K562 (cell line): ENCODE results near the gene ZXDB. TPM values are rescaled to one million over a fixed set of nuclear protein-coding genes. Genes with fewer than 3 reads are reported as not detected.

Experiments
- ATAC-seq: fragments of 200-7000 bp; cut with Tn5 transposase; 3 replicates; pipeline ENCODE4 v1.9.1; 2020; ENCODE audit warnings: moderate library complexity
- BruUV-seq: library from RNA; stranded (reverse); fragments of 400-500 nt; replicated peaks from 2 replicates; lab custom pipeline; 2021; lab: Mats Ljungman, UMichigan
- CTCF ChIA-PET: fragments of 300-600 bp; formaldehyde crosslinking; extraction: SDS; loops from one replicate; lab custom pipeline; 2021; ENCODE audit warnings: low intra/inter-chr PET ratio; lab: Yijun Ruan, JAX
- POLR2A ChIA-PET: fragments of 300-600, 350-650 bp; sonication (Branson Sonifier 250); formaldehyde crosslinking; extraction: SDS; loops from one replicate; lab custom pipeline; 2021; ENCODE audit warnings: antibody characterized with exemption, inconsistent platforms; lab: Yijun Ruan, JAX
- DNase-seq, 4 experiments: peaks; one replicate each; pipeline versions ENCODE4 v3.0.0 to v3.0.0-alpha.2; 2011 to 2018; ENCODE audit warnings: low spot score in 3 of 4, mixed read lengths in 3 of 4; ENCODE audit errors: extremely low read depth in 1 of 4
- FAIRE-seq: peaks from 2 replicates; lab custom pipeline; 2011; peaks lifted over from hg19 to GRCh38; lab: Jason Lieb, UNC
- H2AFZ ChIP-seq: 2 replicates; pipeline ENCODE4 v1.6.0; 2011; ENCODE audit warnings: low read depth, low read length, control low read depth, inconsistent platforms
- H3K27ac ChIP-seq: fragments of 200-600 bp; 3 replicates; pipeline ENCODE4 v1.8.0; 2011; ENCODE audit warnings: low read depth, mild to moderate bottlenecking, control low read depth, inconsistent platforms, low read length, moderate library complexity, mixed read lengths; ENCODE audit errors: extremely low read depth
- H3K27me3 ChIP-seq, 2 experiments: fragments of 300-600 bp in 1 of 2; 2 replicates in 1 of 2; 3 replicates in 1 of 2; pipeline versions ENCODE4 v1.6.0 to v1.8.0; 2011; ENCODE audit warnings: inconsistent platforms in 2 of 2, low read length in 2 of 2, mild to moderate bottlenecking in 1 of 2, mixed read lengths in 1 of 2, moderate library complexity in 1 of 2; ENCODE audit not compliant: control insufficient read depth in 2 of 2, insufficient read depth in 2 of 2
- H3K36me3 ChIP-seq: fragments of 300-600 bp; 3 replicates; pipeline ENCODE4 v1.8.0; 2011; ENCODE audit warnings: mild to moderate bottlenecking, low read length, inconsistent platforms; ENCODE audit not compliant: control insufficient read depth, insufficient read depth
- H3K4me1 ChIP-seq, 2 experiments: fragments of 200-600 bp in 1 of 2; replicated peaks in 1 of 2; 2 replicates in 1 of 2; 3 replicates in 1 of 2; pipeline versions ENCODE4 v1.5.1 to v1.8.0; 2011; ENCODE audit warnings: inconsistent platforms in 2 of 2, low read length in 2 of 2, mild to moderate bottlenecking in 1 of 2, mixed read lengths in 1 of 2, moderate library complexity in 1 of 2; ENCODE audit not compliant: control insufficient read depth in 2 of 2, insufficient read depth in 2 of 2
- H3K4me2 ChIP-seq: 2 replicates; pipeline ENCODE4 v1.6.1; 2011; ENCODE audit warnings: low read length, control low read depth, inconsistent platforms, mixed read lengths; ENCODE audit not compliant: insufficient read depth
- H3K4me3 ChIP-seq: fragments of 200-600 bp; sonication (generic), shearing (Covaris generic); 2 replicates; pipeline ENCODE4 v1.5.1; 2016; ENCODE audit warnings: control low read depth, inconsistent platforms
- H3K79me2 ChIP-seq: fragments of 200-600 bp; 3 replicates; pipeline ENCODE4 v1.8.0; 2011; ENCODE audit warnings: low read length, inconsistent platforms; ENCODE audit not compliant: control insufficient read depth, insufficient read depth
- H3K9ac ChIP-seq, 2 experiments: 2 replicates each; pipeline versions ENCODE4 v1.6.0 to v1.6.1; 2011; ENCODE audit warnings: low read depth in 2 of 2, low read length in 2 of 2, control low read depth in 1 of 2, inconsistent platforms in 1 of 2, mild to moderate bottlenecking in 1 of 2, mixed read lengths in 1 of 2; ENCODE audit not compliant: insufficient read depth in 1 of 2
- H3K9me1 ChIP-seq: one replicate; pipeline ENCODE4 v1.6.0; 2011; ENCODE audit warnings: inconsistent platforms, mild to moderate bottlenecking, low read length, moderate library complexity; ENCODE audit not compliant: control insufficient read depth, insufficient read depth
- H3K9me3 ChIP-seq: replicated peaks from 2 replicates; pipeline ENCODE4 v1.5.1; 2011; ENCODE audit warnings: low read depth, low read length, inconsistent platforms; ENCODE audit not compliant: control insufficient read depth, insufficient read depth
- H4K20me1 ChIP-seq: replicated peaks from 2 replicates; pipeline ENCODE4 v1.6.1; 2011; ENCODE audit warnings: low read length, inconsistent platforms, mixed read lengths; ENCODE audit not compliant: control insufficient read depth, insufficient read depth
- CHD4 ChIP-seq: fragments of 200-600 bp; sonication (generic); IDR thresholded peaks from 3 replicates; pipeline ENCODE4 v1.6.1; 2012; ENCODE audit warnings: low read depth, mild to moderate bottlenecking, mixed read lengths, low read length, inconsistent platforms; ENCODE audit not compliant: insufficient read depth, insufficient replicate concordance, poor library complexity, severe bottlenecking
- ETV1 ChIP-seq: fragments of 450-650 bp; conservative IDR thresholded peaks from 2 replicates; pipeline ENCODE4 v1.6.1; 2016; ENCODE audit warnings: missing genetic modification characterization, control low read depth, low read depth, missing compliant biosample characterization
- FOXO4 ChIP-seq: fragments of 450-650 bp; formaldehyde crosslinking; IDR thresholded peaks from 2 replicates; pipeline ENCODE4 v1.4.0; 2020; ENCODE audit warnings: mild to moderate bottlenecking, moderate library complexity
- HES1 ChIP-seq: fragments of 450-650 bp; IDR thresholded peaks from 2 replicates; pipeline ENCODE4 v1.6.1; 2016; ENCODE audit warnings: low read depth, mild to moderate bottlenecking, moderate library complexity
- MXI1 ChIP-seq: IDR thresholded peaks from 2 replicates; pipeline ENCODE4 v1.6.1; 2011; ENCODE audit warnings: low read depth, mild to moderate bottlenecking, improper control_type of control experiment, low read length
- POLR2AphosphoS2 ChIP-seq: IDR thresholded peaks from 2 replicates; pipeline ENCODE4 v1.6.1; 2012; ENCODE audit warnings: low read length, improper control_type of control experiment
- PRDM10 ChIP-seq: fragments of 450-650 bp; IDR thresholded peaks from 2 replicates; pipeline ENCODE4 v1.6.1; 2018; ENCODE audit not compliant: partially characterized antibody
- TEAD4 ChIP-seq, 2 experiments: sonication (generic) in 1 of 2; formaldehyde crosslinking in 1 of 2; IDR thresholded peaks; 2 replicates each; pipeline versions ENCODE4 v1.6.1 to v1.8.0; 2012 to 2022; ENCODE audit warnings: borderline replicate concordance in 1 of 2, inconsistent platforms in 1 of 2, low read length in 1 of 2, mild to moderate bottlenecking in 1 of 2, missing genetic modification reagents in 1 of 2
- TRIM25 ChIP-seq: fragments of 450-650 bp; IDR thresholded peaks from 2 replicates; pipeline ENCODE4 v1.7.0; 2016; ENCODE audit warnings: borderline replicate concordance
- ZBTB1 ChIP-seq: sonication (generic); formaldehyde crosslinking; IDR thresholded peaks from 2 replicates; pipeline ENCODE4 v1.8.1; 2023; ENCODE audit warnings: missing genetic modification reagents, low read depth, mild to moderate bottlenecking, borderline replicate concordance
- ZBTB9 ChIP-seq: fragments of 450-650 bp; formaldehyde crosslinking; IDR thresholded peaks from 2 replicates; pipeline ENCODE4 v1.4.0; 2020; ENCODE audit warnings: mild to moderate bottlenecking, moderate library complexity
- ZNF212 ChIP-seq: fragments of 450-650 bp; formaldehyde crosslinking; IDR thresholded peaks from 2 replicates; pipeline ENCODE4 v1.4.0; 2020; ENCODE audit warnings: mild to moderate bottlenecking
- WGBS: fragments of 100-300 bp; shearing (Covaris generic); methylation state at CpG from one replicate; pipeline ENCODE4 v1.1.6; 2016; ENCODE audit warnings: low coverage, mixed read lengths; ENCODE audit not compliant: insufficient coverage; ENCODE audit errors: missing lambda C conversion rate; 5-methylcytosine and 5-hydroxymethylcytosine counted together
- in situ Hi-C: fragments of 300-500 bp; cut with MboI; formaldehyde crosslinking; loops from 4 replicates; pipeline ENCODE4 v1.15.0; 2018; ENCODE audit warnings: inconsistent platforms, mixed read lengths
- intact Hi-C: fragments of 100-400 bp; cut with micrococcal nuclease; formaldehyde crosslinking; loops from 2 replicates; pipeline ENCODE4 v1.14.2; 2022
- polyA plus RNA-seq, 8 experiments: library from polyadenylated mRNA; depleted of rRNA in 4 of 8; stranded (reverse) in 5 of 8; unstranded in 3 of 8; fragments of >200 nt; fragmentation: Nextera tagmentation in 2 of 8; fragmentation: Illumina TruSeq in 1 of 8; extraction: Ambion mirVana in 2 of 8; extraction: Trizol in 1 of 8; gene quantifications; 2 replicates each; pipeline versions ENCODE4 v1.2.1 to v1.2.3, GENCODE V29; 2011 to 2014; ENCODE audit warnings: inconsistent platforms in 1 of 8, missing spikeins in 1 of 8
- total RNA-seq, 7 experiments: library from RNA; depleted of rRNA in 6 of 7; stranded (reverse); fragments of >200 nt in 6 of 7; fragmentation: Illumina TruSeq in 2 of 7; extraction: Trizol in 2 of 7; gene quantifications; 2 replicates each; pipeline versions ENCODE4 v1.2.1 to v1.2.3, GENCODE V29; 2011 to 2021; ENCODE audit warnings: low replicate concordance in 1 of 7

Gene ZXDB
- total and polyA plus RNA-seq, 9 of the 15 experiments (the other 6 are each of a cell fraction or from before 2014, with no cell fraction given) = 0.43 to 2.6 (median 2.0) TPM

- 11% methylated on average over 5 of the region's 5 CpGs for WGBS
- Histone ChIP-seq H3K9me1 (no peaks in the 10 kb centered on the region), H3K79me2 (no peaks in the 10 kb centered on the region), H3K36me3 (no peaks in the 10 kb centered on the region), H3K4me1 (no peaks in the 10 kb centered on the region), H4K20me1 (no peaks in the 10 kb centered on the region), H2AFZ (no peak overlapping the region), H3K9me3 (no peaks in the 10 kb centered on the region), H3K4me2 (no peak overlapping the region), H3K27me3 (no peaks in the 10 kb centered on the region), H3K27ac (no peak overlapping the region), H3K9ac (no peak overlapping the region), H3K4me3 (no peak overlapping the region)
- DNase-seq (peak in 1 of 4 experiments; percentile 6), ATAC-seq (no peak), FAIRE-seq (no peak)
- ChIA-PET CTCF (no interaction called here), POLR2A (interaction anchor here (0.6 kb wide), 2 partner anchors 11 to 22 kb away, joined by 3 read pairs; no protein-coding TSS in a partner anchor)
- BruUV-seq = no TSS peak
- intact Hi-C loops (loop anchor here (5.0 kb wide), 2 partner anchors 239 to 334 kb away; no protein-coding TSS in a partner anchor), in situ Hi-C loops (no loop called here)
- no peak for TF ChIP-seq FOXO4 (CRISPR knock-in tag)
- no peak for TF ChIP-seq CHD4
- TF ChIP-seq ETV1 (tag) = no peak
- no peak for TF ChIP-seq ZNF212 (CRISPR knock-in tag)
- TF ChIP-seq PRDM10 = no peak
- no peak for TF ChIP-seq ZBTB9 (CRISPR knock-in tag)
- TF ChIP-seq POLR2AphosphoS2 = no peak
- no peak for TF ChIP-seq TRIM25
- no peak for TF ChIP-seq MXI1
- TF ChIP-seq HES1 = no peak
- TF ChIP-seq ZBTB1 (CRISPR knock-in tag) = no peak
- no peak for TF ChIP-seq TEAD4 (IDR thresholded peaks at IDR 0.05; ENCODE audit: low read length)
- no peak for TF ChIP-seq TEAD4 (CRISPR knock-in tag; IDR thresholded peaks at IDR 0.05; ENCODE audit: borderline replicate concordance)
These were observed 8.3 kb upstream of the ZXDB start for GRCh38 chrX:57583477-57583876.
